PC-3 (cell line): Measurements from ENCODE around the gene BZW2.

Experiments used
- EZH2 ChIP-seq: fragments of 300-600 bp; sonication (generic); IDR thresholded peaks from one replicate; pipeline ENCODE4 v1.6.1; 2017; ENCODE audit warnings: antibody characterized with exemption, mild to moderate bottlenecking, low read length; ENCODE audit not compliant: unreplicated experiment
- EZH2phosphoT487 ChIP-seq: fragments of 300-600 bp; sonication (generic); IDR thresholded peaks from 2 replicates; pipeline ENCODE4 v1.6.1; 2018; ENCODE audit warnings: mild to moderate bottlenecking, antibody characterized with exemption, low read length, borderline replicate concordance

DNA sequence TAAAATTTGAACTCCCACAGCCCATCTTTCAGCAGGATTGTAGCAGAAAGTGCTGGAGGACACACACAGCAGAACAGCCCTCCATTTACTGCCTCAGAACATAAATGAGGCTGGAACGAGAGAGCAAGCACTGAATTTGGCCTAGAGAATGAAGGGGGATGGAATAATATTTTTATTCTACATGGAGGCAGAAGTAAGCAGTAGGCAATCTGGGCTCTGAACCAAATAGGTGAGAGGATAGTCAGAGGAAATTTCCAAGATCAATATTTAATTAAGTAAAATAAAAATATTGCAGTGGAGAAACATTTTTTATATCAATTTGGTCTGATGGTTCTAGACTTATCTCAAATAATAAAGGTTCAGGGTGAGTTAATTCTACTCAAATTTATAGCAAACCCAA is 78.4 kb downstream of the BZW2 start:
- TF ChIP-seq EZH2 (no peak), EZH2phosphoT487 (no peak)
